Fibroblast of lung (primary cell): ENCODE data around the gene DIS3L2.

Experiments used
- CTCF ChIP-seq, 2 donors: IDR thresholded peaks in 1 of 2; conservative IDR thresholded peaks in 1 of 2; 1 replicate in 1 of 2; 2 replicates in 1 of 2; pipeline ENCODE4 v1.5.1; 2011 to 2012; ENCODE audit warnings: low read length in 2 of 2, control low read depth in 1 of 2, inconsistent platforms in 1 of 2, low read depth in 1 of 2, mild to moderate bottlenecking in 1 of 2
- EZH2 ChIP-seq: IDR thresholded peaks from 2 replicates; pipeline ENCODE4 v1.5.1; 2012; ENCODE audit warnings: low read length, control low read depth, mild to moderate bottlenecking; ENCODE audit errors: missing control alignments

- TF ChIP-seq CTCF (conservative IDR thresholded peaks at IDR 0.05 in 1 of 2, IDR thresholded peaks at IDR 0.05 in 1 of 2; ENCODE audit: low read depth in 1 of 2, low read length in 2 of 2) (no peak), EZH2 (no peak)
Observed at GRCh38 chr2:232232915-232233314, 271.4 kb downstream of the DIS3L2 start.
